ENCODE data around the gene GPR68. TPM values are rescaled to one million over a fixed set of nuclear protein-coding genes. Genes with fewer than 3 reads are reported as not detected.
"Not testable (repeated sequence)": the region's sequence is repeated elsewhere in the genome, so short reads cannot be mapped to it uniquely, and the experiment has no call there.

Gene GPR68
- total RNA-seq, 2 donors from 2014 or later: 1.8 to 2.0 TPM

DNA sequence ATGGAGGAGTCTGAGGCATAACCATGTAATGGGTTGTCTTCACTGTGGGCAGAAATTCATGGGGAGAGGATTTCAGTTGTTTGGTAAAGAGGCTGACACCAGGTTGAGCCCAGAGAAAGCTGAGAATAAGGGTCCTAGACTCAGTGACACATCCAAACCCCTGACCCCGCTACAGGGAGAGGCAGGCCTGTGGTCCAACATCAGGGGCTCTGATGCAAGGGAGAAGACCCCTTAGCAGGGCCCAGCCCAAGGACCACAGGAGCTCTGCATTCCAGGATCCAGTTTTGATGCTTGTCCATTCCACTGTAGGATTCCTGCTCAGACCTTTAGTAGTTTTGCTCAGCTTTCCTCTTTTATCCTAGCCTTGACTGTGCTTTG, 15.5 kb downstream of the GPR68 start:
- no peak for DNase-seq (ENCODE audit: low spot score)
- Histone ChIP-seq H3K4me3 (no peak overlapping the region), H3K27ac (no peak overlapping the region), H3K9me3 (no peaks in the 10 kb centered on the region), H3K4me1 (ENCODE audit: control insufficient read depth in 1 of 2, low read depth in 2 of 2) (no peaks in the 10 kb centered on the region), H3K36me3 (no peaks in the 10 kb centered on the region), H3K27me3 (replicated peaks; ENCODE audit: insufficient read depth) (no peaks in the 10 kb centered on the region)
- ATAC-seq (ENCODE audit: insufficient number of reproducible peaks, low FRiP score, low read depth): no peak
- TF ChIP-seq, protein P1, sequence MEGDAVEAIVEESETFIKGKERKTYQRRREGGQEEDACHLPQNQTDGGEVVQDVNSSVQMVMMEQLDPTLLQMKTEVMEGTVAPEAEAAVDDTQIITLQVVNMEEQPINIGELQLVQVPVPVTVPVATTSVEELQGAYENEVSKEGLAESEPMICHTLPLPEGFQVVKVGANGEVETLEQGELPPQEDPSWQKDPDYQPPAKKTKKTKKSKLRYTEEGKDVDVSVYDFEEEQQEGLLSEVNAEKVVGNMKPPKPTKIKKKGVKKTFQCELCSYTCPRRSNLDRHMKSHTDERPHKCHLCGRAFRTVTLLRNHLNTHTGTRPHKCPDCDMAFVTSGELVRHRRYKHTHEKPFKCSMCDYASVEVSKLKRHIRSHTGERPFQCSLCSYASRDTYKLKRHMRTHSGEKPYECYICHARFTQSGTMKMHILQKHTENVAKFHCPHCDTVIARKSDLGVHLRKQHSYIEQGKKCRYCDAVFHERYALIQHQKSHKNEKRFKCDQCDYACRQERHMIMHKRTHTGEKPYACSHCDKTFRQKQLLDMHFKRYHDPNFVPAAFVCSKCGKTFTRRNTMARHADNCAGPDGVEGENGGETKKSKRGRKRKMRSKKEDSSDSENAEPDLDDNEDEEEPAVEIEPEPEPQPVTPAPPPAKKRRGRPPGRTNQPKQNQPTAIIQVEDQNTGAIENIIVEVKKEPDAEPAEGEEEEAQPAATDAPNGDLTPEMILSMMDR (IDR thresholded peaks at IDR 0.05): no peak

DNA sequence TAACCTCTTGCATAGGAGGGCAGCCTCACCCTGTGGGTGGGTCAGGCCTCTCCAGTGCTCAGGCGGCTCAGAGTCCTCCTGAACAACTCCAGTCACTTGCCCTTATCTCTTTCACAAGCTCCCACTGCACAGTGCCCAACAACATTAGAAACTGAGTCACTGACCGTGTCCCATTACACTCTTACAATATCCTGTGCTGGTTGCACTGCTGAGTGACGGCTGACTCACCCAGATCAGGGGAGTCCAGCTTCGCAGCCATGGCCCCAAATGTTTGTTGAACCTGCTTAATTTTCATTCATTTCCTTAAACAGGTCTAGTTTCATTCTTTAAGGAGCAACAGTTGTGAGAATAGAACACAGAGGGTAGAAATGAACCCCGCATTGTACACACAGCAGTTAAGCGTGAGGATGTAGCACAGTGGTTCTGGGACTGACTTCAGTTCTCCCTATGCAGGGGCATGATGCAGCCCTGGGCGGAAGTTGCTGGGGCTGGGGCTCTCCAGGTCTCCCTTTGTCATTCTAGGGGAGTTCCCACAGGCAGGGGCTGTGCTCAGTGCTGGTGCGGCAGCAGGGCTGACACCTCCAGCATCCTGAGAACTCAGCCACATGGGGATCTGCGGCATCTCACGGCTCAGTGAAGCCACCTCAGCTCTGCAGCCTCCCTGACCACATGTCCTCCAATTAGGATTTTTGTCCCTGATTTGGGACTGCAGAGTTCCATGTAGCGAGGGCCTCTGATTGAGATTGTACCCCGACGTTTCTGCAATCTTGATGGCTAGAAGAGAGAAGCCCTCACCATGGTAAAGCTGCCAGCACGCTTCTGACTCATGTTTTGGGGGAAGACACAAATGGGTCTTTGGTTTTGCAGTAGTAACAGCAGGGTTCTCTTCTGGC, 16.1 kb downstream of the GPR68 start:
- TF ChIP-seq, protein P1 (IDR thresholded peaks at IDR 0.05): no peak
- Histone ChIP-seq H3K4me1 (ENCODE audit: control insufficient read depth in 1 of 2, low read depth in 2 of 2) (no peaks in the 10 kb centered on the region), H3K27ac (no peak overlapping the region), H3K36me3 (no peaks in the 10 kb centered on the region), H3K4me3 (no peak overlapping the region), H3K27me3 (replicated peaks; ENCODE audit: insufficient read depth) (no peaks in the 10 kb centered on the region), H3K9me3 (no peaks in the 10 kb centered on the region)
- ATAC-seq (ENCODE audit: insufficient number of reproducible peaks, low FRiP score, low read depth) (no peak), DNase-seq (ENCODE audit: low spot score) (no peak)

DNA sequence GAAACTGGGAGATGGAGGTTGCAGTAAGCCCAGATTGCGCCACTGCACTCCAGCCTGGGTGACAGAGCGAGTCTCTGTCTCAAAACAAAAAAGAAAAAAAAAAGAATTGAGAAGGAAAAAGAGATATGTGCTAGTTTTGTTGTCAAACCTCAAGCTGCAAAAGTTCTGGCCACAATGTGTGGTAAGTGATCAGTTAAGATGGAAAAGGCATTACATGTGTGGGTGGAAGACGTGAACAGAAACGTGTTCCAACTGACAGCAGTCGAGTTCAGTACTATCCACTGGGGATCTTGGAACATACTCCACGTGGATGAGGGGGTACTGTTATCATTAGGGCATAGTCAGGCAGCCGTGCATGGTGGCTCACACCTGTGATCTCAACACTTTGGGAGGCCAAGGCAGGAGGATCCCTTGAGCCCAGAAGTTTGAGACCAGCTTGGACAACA, 17.3 kb downstream of the GPR68 start:
- Histone ChIP-seq H3K9me3 (no peaks in the 10 kb centered on the region), H3K4me3 (no peak overlapping the region), H3K27ac (no peak overlapping the region), H3K4me1 (ENCODE audit: control insufficient read depth in 1 of 2, low read depth in 2 of 2) (no peaks in the 10 kb centered on the region), H3K36me3 (no peaks in the 10 kb centered on the region), H3K27me3 (replicated peaks; ENCODE audit: insufficient read depth) (no peaks in the 10 kb centered on the region)
- TF ChIP-seq, protein P1 (IDR thresholded peaks at IDR 0.05): no peak
- DNase-seq (ENCODE audit: low spot score) (no peak), ATAC-seq (ENCODE audit: insufficient number of reproducible peaks, low FRiP score, low read depth) (no peak)

DNA sequence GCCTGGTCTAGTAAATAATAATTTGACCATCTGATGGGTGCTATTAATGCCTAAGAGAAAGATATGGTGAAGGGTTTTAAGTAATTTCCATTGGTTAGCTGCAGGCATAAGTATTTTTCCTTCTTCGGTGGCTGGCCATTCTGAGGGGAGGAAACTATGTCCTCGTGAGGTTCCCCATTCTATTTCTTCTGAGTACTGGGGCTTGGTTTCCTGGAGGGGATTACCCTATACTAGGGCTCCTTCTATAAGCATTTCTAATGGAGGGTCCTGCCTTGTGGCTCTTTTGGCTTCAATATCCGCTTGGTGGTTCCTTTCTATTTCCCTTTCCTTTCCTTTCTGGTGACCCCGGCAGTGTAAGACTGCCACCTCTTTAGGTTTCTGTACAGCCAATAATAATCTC, 18.1 kb downstream of the GPR68 start:
- H3K4me1 ChIP-seq (ENCODE audit: control insufficient read depth in 1 of 2, low read depth in 2 of 2); H3K9me3 ChIP-seq; DNase-seq (ENCODE audit: low spot score); H3K36me3 ChIP-seq; H3K4me3 ChIP-seq; ATAC-seq (ENCODE audit: insufficient number of reproducible peaks, low FRiP score, low read depth); H3K27ac ChIP-seq; H3K27me3 ChIP-seq (replicated peaks; ENCODE audit: insufficient read depth): not testable (repeated sequence)

DNA sequence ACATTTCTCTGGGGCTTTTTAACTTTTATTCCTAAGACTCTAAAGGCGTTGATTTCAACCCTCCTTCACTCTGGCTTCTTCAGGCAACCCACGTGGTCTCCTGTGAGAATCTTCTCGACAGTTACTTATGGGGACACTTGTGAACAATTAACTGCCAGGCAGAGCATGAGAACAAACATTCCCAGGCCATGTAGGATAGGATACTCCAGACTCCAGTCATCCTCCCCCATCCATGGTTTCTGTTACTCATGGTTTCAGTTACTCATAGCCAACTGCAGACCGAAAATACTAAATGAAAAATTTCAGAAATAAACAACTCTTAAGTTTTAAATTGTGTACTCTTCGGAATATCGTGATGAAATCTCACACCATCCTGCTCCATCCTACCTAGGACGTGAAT, 19.5 kb downstream of the GPR68 start:
- Histone ChIP-seq H3K4me1 (ENCODE audit: control insufficient read depth in 1 of 2, low read depth in 2 of 2) (no peaks in the 10 kb centered on the region), H3K36me3 (no peaks in the 10 kb centered on the region), H3K9me3 (no peaks in the 10 kb centered on the region), H3K27ac (no peak overlapping the region), H3K4me3 (no peak overlapping the region), H3K27me3 (replicated peaks; ENCODE audit: insufficient read depth) (no peaks in the 10 kb centered on the region)
- no peak for ATAC-seq (ENCODE audit: insufficient number of reproducible peaks, low FRiP score, low read depth)
- TF ChIP-seq, protein P1 (IDR thresholded peaks at IDR 0.05): no peak
- no peak for DNase-seq (ENCODE audit: low spot score)

Measured in thoracic aorta (tissue), 2 donors.